Esophagus squamous epithelium (tissue), 5 donors: Measurements from ENCODE around the gene DNAJB8. TPM values are rescaled to one million over a fixed set of nuclear protein-coding genes. Genes with fewer than 3 reads are reported as not detected.

Experiments used
- DNase-seq: peaks from one replicate; lab custom pipeline; 2025; lab: John Stamatoyannopoulos, UW
- H3K27ac ChIP-seq, 4 donors: fragments of 200-600 bp; sonication (generic); one replicate each; pipeline ENCODE4 v1.5.1; 2016 to 2019; ENCODE audit warnings: mild to moderate bottlenecking in 1 of 4
- H3K27me3 ChIP-seq, 4 donors: fragments of 200-600 bp; sonication (generic); 1 replicate in 3 of 4; 2 replicates in 1 of 4; pipeline versions ENCODE4 v1.5.1 to v1.6.0; 2017 to 2021; ENCODE audit warnings: antibody characterized with exemption in 1 of 4
- H3K36me3 ChIP-seq, 3 donors: fragments of 200-600 bp; sonication (generic); one replicate each; pipeline ENCODE4 v1.5.1; 2016 to 2019
- H3K4me1 ChIP-seq, 3 donors: fragments of 200-600 bp; sonication (generic); one replicate each; pipeline ENCODE4 v1.5.1; 2017 to 2019
- H3K4me3 ChIP-seq, 4 donors: fragments of 200-600 bp; sonication (generic); 1 replicate in 3 of 4; 2 replicates in 1 of 4; pipeline ENCODE4 v1.5.1; 2016 to 2019; ENCODE audit warnings: mild to moderate bottlenecking in 2 of 4, moderate library complexity in 1 of 4
- H3K9me3 ChIP-seq, 3 donors: fragments of 200-600 bp; sonication (generic); one replicate each; pipeline ENCODE4 v1.5.1; 2016 to 2019
- POLR2A ChIP-seq, 4 donors: fragments of 450-650 bp; IDR thresholded peaks; one replicate each; pipeline ENCODE4 v1.6.1; 2017; ENCODE audit warnings: antibody characterized with exemption in 4 of 4, mild to moderate bottlenecking in 4 of 4, moderate library complexity in 3 of 4
- WGBS, 2 donors: methylation state at CpG; one replicate each; pipeline ENCODE4 v1.1.5; 2018; 5-methylcytosine and 5-hydroxymethylcytosine counted together
- intact Hi-C: fragments of 100-400 bp; cut with DNase I; formaldehyde crosslinking; loops from one replicate; pipeline ENCODE4 v1.15.0; 2022
- total RNA-seq, 4 donors: library from RNA; depleted of rRNA; stranded (reverse); fragments of >200 nt; gene quantifications; one replicate each; pipeline ENCODE4 v1.1.0, GENCODE V29; 2016
- TF ChIP-seq, protein P1 (sequence below), 6 experiments: fragments of 450-650 bp in 4 of 6; fragments of 200-600 bp in 2 of 6; sonication (generic) in 2 of 6; IDR thresholded peaks; one replicate each; pipeline ENCODE4 v1.5.1; 2016 to 2019; ENCODE audit warnings: antibody characterized with exemption in 6 of 6, mild to moderate bottlenecking in 4 of 6, moderate library complexity in 4 of 6
- donor health status: DM: yes; HTN: yes; CAD: no.

Gene DNAJB8
- total RNA-seq, 4 donors from 2014 or later, result not detected

- Histone ChIP-seq H3K27ac (no peak overlapping the region), H3K36me3 (no peaks in the 10 kb centered on the region), H3K4me1 (peaks cover 4 to 10% (median 7%) of the 10 kb centered on the region in 3 donors), H3K4me3 (no peak overlapping the region), H3K9me3 (no peaks in the 10 kb centered on the region), H3K27me3 (peaks cover 0 to 56% (median 0%) of the 10 kb centered on the region in 4 donors)
- 54 to 56% methylated on average over 5 to 6 of the region's 8 CpGs for WGBS, 2 donors
- no peak for DNase-seq
- intact Hi-C loops, result loop anchor here (5.0 to 10.0 kb wide), 2 partner anchors 72 to 179 kb away; no protein-coding TSS in a partner anchor
- no peak for TF ChIP-seq POLR2A (IDR thresholded peaks at IDR 0.05)
- TF ChIP-seq, protein P1, sequence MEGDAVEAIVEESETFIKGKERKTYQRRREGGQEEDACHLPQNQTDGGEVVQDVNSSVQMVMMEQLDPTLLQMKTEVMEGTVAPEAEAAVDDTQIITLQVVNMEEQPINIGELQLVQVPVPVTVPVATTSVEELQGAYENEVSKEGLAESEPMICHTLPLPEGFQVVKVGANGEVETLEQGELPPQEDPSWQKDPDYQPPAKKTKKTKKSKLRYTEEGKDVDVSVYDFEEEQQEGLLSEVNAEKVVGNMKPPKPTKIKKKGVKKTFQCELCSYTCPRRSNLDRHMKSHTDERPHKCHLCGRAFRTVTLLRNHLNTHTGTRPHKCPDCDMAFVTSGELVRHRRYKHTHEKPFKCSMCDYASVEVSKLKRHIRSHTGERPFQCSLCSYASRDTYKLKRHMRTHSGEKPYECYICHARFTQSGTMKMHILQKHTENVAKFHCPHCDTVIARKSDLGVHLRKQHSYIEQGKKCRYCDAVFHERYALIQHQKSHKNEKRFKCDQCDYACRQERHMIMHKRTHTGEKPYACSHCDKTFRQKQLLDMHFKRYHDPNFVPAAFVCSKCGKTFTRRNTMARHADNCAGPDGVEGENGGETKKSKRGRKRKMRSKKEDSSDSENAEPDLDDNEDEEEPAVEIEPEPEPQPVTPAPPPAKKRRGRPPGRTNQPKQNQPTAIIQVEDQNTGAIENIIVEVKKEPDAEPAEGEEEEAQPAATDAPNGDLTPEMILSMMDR (IDR thresholded peaks at IDR 0.05), result no peak
Observed at GRCh38 chr3:128425846-128426127, 40.9 kb downstream of the DNAJB8 start.

DNA sequence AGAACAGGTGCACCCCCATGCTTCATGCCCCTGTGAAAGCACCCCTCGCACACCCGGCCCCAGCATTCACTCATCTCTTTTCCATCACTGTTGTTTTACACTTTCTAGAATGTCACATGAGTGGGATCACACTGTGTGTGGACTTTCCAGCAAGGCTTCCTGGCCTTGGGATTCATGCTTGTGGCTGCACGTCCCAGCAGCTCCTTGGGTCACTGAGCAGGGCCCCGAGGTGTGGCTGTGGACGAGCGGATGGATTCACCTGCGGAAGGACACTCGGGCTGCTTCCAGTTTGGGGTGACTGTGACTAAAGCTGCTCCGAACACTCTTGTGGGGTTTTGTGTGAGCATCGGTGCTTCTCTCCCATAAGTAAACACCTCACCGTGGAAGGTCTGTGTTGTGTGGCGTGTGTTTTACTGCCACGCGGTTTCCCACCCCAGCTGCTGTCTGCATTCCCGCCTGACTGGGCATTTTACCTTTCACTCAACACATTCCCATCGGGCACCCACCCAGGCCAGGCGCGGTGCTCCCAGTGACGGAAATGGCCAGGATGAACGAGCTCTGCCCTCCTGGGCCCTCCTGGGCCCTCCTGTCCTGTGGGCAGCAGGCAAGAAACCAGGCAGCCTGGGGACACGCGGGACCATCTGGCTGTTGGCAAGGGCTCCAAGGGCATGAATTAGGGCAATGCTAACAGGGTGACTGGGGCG lies 41.4 kb downstream of the DNAJB8 start:
- no peak for DNase-seq
- Histone ChIP-seq H3K9me3 (no peaks in the 10 kb centered on the region), H3K27me3 (peaks cover 0 to 51% (median 0%) of the 10 kb centered on the region in 4 donors), H3K27ac (no peak overlapping the region), H3K4me1 (peaks cover 4 to 10% (median 7%) of the 10 kb centered on the region in 3 donors), H3K4me3 (no peak overlapping the region), H3K36me3 (no peaks in the 10 kb centered on the region)
- WGBS, 2 donors, result 77 to 78% methylated on average over 8 to 9 of the region's 23 CpGs
- no peak for TF ChIP-seq POLR2A (IDR thresholded peaks at IDR 0.05)
- TF ChIP-seq, protein P1 (IDR thresholded peaks at IDR 0.05), result no peak
- intact Hi-C loops, result loop anchor here (5.0 to 10.0 kb wide), 2 partner anchors 72 to 180 kb away; no protein-coding TSS in a partner anchor

- Histone ChIP-seq H3K4me1 (peaks cover 4 to 10% (median 7%) of the 10 kb centered on the region in 3 donors), H3K9me3 (no peaks in the 10 kb centered on the region), H3K36me3 (no peaks in the 10 kb centered on the region), H3K4me3 (no peak overlapping the region), H3K27me3 (peaks cover 0 to 44% (median 0%) of the 10 kb centered on the region in 4 donors), H3K27ac (no peak overlapping the region)
- TF ChIP-seq, protein P1 (IDR thresholded peaks at IDR 0.05), result no peak
- no peak for TF ChIP-seq POLR2A (IDR thresholded peaks at IDR 0.05)
- WGBS, 2 donors, result 58 to 73% methylated on average over 13 to 14 of the region's 14 CpGs
- intact Hi-C loops, result loop anchor here (5.0 to 10.0 kb wide), 2 partner anchors 73 to 180 kb away; no protein-coding TSS in a partner anchor
- no peak for DNase-seq
Observed at GRCh38 chr3:128424508-128425069, 42.1 kb downstream of the DNAJB8 start.

GRCh38 chr3:128423525-128424147 lies 43.1 kb downstream of the DNAJB8 start:
- peaks cover 0 to 34% (median 0%) of the 10 kb centered on the region in 4 donors for H3K27me3 ChIP-seq
- TF ChIP-seq POLR2A (IDR thresholded peaks at IDR 0.05), result no peak
- TF ChIP-seq, protein P1 (IDR thresholded peaks at IDR 0.05), result no peak
- WGBS, 2 donors, result 86 to 97% methylated on average over 5 to 6 of the region's 7 CpGs
- no peaks in the 10 kb centered on the region for H3K9me3 ChIP-seq
- no peak overlapping the region for H3K27ac ChIP-seq
- no peak overlapping the region for H3K4me3 ChIP-seq
- DNase-seq, result no peak
- intact Hi-C loops, result loop anchor here (10.0 kb wide), 1 partner anchor 181 kb away; no protein-coding TSS in a partner anchor
- H3K4me1 ChIP-seq, result peaks cover 4 to 10% (median 7%) of the 10 kb centered on the region in 3 donors
- no peaks in the 10 kb centered on the region for H3K36me3 ChIP-seq
